GM18498 (cell line): Measurements from ENCODE around the gene EPS8L1.
"Not testable (repeated sequence)": the region's sequence is repeated elsewhere in the genome, so short reads cannot be mapped to it uniquely, and the experiment has no call there.

ENCODE experiments used
- ATAC-seq: cut with Tn5 transposase; IDR thresholded peaks from one replicate; pipeline ENCODE4 v1.9.1; 2021; ENCODE audit warnings: mild to moderate bottlenecking, moderate library complexity; ENCODE audit not compliant: unreplicated experiment

The EPS8L1 gene

GRCh38 chr19:55050749-55051532, 24.7 kb upstream of the EPS8L1 start:
- no peak for ATAC-seq

- ATAC-seq = no peak
These were observed 21.9 kb upstream of the EPS8L1 start for GRCh38 chr19:55053735-55054134.

GRCh38 chr19:55056827-55057226, 18.8 kb upstream of the EPS8L1 start:
- ATAC-seq = no peak

GRCh38 chr19:55058781-55059610, 16.7 kb upstream of the EPS8L1 start:
- ATAC-seq = no peak

- ATAC-seq = not testable (repeated sequence)
These were observed 15.4 kb upstream of the EPS8L1 start for GRCh38 chr19:55060287-55060686.

- peak; percentile 92 for ATAC-seq
These were observed 12.8 kb upstream of the EPS8L1 start, which contains the start of gene RDH13 for GRCh38 chr19:55062735-55063491. Gene RDH13 (minus strand): TSS chr19:55063148. CDS start chr19:55063032, 116 bp downstream.

- no peak for ATAC-seq
These were observed 12.2 kb upstream of the EPS8L1 start for GRCh38 chr19:55063492-55063843.

- ATAC-seq = not testable (repeated sequence)
These were observed 10.2 kb upstream of the EPS8L1 start for GRCh38 chr19:55065516-55065915.

GRCh38 chr19:55066107-55066709, 9.5 kb upstream of the EPS8L1 start:
- ATAC-seq = no peak

GRCh38 chr19:55067869-55068268, 7.8 kb upstream of the EPS8L1 start:
- ATAC-seq = no peak

- ATAC-seq = no peak
These were observed 6.5 kb upstream of the EPS8L1 start for GRCh38 chr19:55068950-55069864.

- ATAC-seq = no peak
These were observed 5.8 kb upstream of the EPS8L1 start for GRCh38 chr19:55069865-55070197.

- no peak for ATAC-seq
These were observed 5.1 kb upstream of the EPS8L1 start for GRCh38 chr19:55070466-55071128.

- no peak for ATAC-seq
These were observed 4.6 kb upstream of the EPS8L1 start for GRCh38 chr19:55071129-55071502.

GRCh38 chr19:55071913-55072312, 3.8 kb upstream of the EPS8L1 start:
- no peak for ATAC-seq

GRCh38 chr19:55076321-55076720, 652 bp downstream of the EPS8L1 start:
- ATAC-seq = no peak

GRCh38 chr19:55077106-55077505, 1.4 kb downstream of the EPS8L1 start:
- no peak for ATAC-seq

GRCh38 chr19:55078996-55079395, 3.3 kb downstream of the EPS8L1 start:
- ATAC-seq = no peak

- no peak for ATAC-seq
These were observed 3.9 kb downstream of the EPS8L1 start for GRCh38 chr19:55079400-55080038.
